WTC11 (cell line): ENCODE measurements around the gene FLT1. TPM values are rescaled to one million over a fixed set of nuclear protein-coding genes. Genes with fewer than 3 reads are reported as not detected.

Experiments used
- ATAC-seq: fragments of 200-7000 bp; cut with Tn5 transposase; 2 replicates; pipeline ENCODE4 v1.10.0; 2021; ENCODE audit warnings: mild to moderate bottlenecking, moderate library complexity
- CTCF ChIA-PET: fragments of 300-600 bp; sonication (Branson Sonifier 250); formaldehyde crosslinking; loops from one replicate; lab custom pipeline; 2021; ENCODE audit warnings: antibody characterized with exemption; lab: Charles Lee
- POLR2A ChIA-PET: fragments of 350-600 bp; sonication (Branson Sonifier 250); formaldehyde crosslinking; loops from one replicate; lab custom pipeline; 2021; ENCODE audit warnings: antibody characterized with exemption; lab: Charles Lee
- DNase-seq: peaks from one replicate; pipeline ENCODE4 v3.0.0; 2021; ENCODE audit warnings: low spot score
- H3K27ac Mint-ChIP-seq: 2 replicates; pipeline ENCODE4 v1.8.0; 2021; ENCODE audit warnings: mixed read lengths
- H3K27me3 Mint-ChIP-seq: 2 replicates; pipeline ENCODE4 v1.8.0; 2021; ENCODE audit warnings: low read depth, mild to moderate bottlenecking, moderate library complexity, mixed read lengths
- H3K36me3 Mint-ChIP-seq: 2 replicates; pipeline ENCODE4 v1.8.0; 2021; ENCODE audit warnings: mixed read lengths
- H3K4me1 Mint-ChIP-seq: 2 replicates; pipeline ENCODE4 v1.8.0; 2022; ENCODE audit warnings: mixed read lengths
- H3K4me3 Mint-ChIP-seq: 2 replicates; pipeline ENCODE4 v1.8.0; 2021; ENCODE audit warnings: mild to moderate bottlenecking, moderate library complexity, mixed read lengths
- H3K9me3 Mint-ChIP-seq: 2 replicates; pipeline ENCODE4 v1.8.0; 2021; ENCODE audit warnings: mixed read lengths
- CBFB ChIP-seq: sonication (generic); formaldehyde crosslinking; IDR thresholded peaks from 2 replicates; pipeline ENCODE4 v1.8.1; 2022; ENCODE audit warnings: mild to moderate bottlenecking, low read depth, missing genetic modification reagents
- CTCF ChIP-seq: fragments of 200-600 bp; IDR thresholded peaks from 2 replicates; pipeline ENCODE4 v1.8.0; 2022; ENCODE audit warnings: antibody characterized with exemption
- E2F4 ChIP-seq: sonication (generic); formaldehyde crosslinking; IDR thresholded peaks from 2 replicates; pipeline ENCODE4 v1.8.1; 2022; ENCODE audit warnings: low read depth, mild to moderate bottlenecking, moderate library complexity, missing genetic modification reagents, borderline replicate concordance
- JAZF1 ChIP-seq: fragments of 250-450 bp; sonication (Bioruptor Pico); IDR thresholded peaks from 2 replicates; pipeline ENCODE4 v1.9.0; 2021; ENCODE audit warnings: moderate library complexity, mild to moderate bottlenecking, inconsistent platforms
- KAT7 ChIP-seq: sonication (generic); formaldehyde crosslinking; IDR thresholded peaks from 2 replicates; pipeline ENCODE4 v1.8.1; 2023; ENCODE audit warnings: missing genetic modification reagents, mild to moderate bottlenecking, borderline replicate concordance
- MLX ChIP-seq: sonication (generic); formaldehyde crosslinking; IDR thresholded peaks from 2 replicates; pipeline ENCODE4 v1.8.1; 2023; ENCODE audit warnings: mild to moderate bottlenecking, missing genetic modification reagents, moderate library complexity
- MXD4 ChIP-seq: fragments of 250-450 bp; sonication (Bioruptor Pico); IDR thresholded peaks from 2 replicates; pipeline ENCODE4 v1.8.0; 2021; ENCODE audit warnings: mild to moderate bottlenecking, moderate library complexity, borderline replicate concordance
- NFATC4 ChIP-seq: fragments of 250-450 bp; sonication (Bioruptor Pico); IDR thresholded peaks from 2 replicates; pipeline ENCODE4 v1.9.0; 2021; ENCODE audit warnings: mild to moderate bottlenecking
- SMAD3 ChIP-seq: sonication (generic); formaldehyde crosslinking; IDR thresholded peaks from 2 replicates; pipeline ENCODE4 v1.8.0; 2022; ENCODE audit warnings: missing genetic modification reagents, mild to moderate bottlenecking, borderline replicate concordance
- SP1 ChIP-seq: sonication (generic); formaldehyde crosslinking; conservative IDR thresholded peaks from 2 replicates; pipeline ENCODE4 v1.8.1; 2022; ENCODE audit warnings: missing genetic modification reagents
- TEAD4 ChIP-seq: sonication (generic); formaldehyde crosslinking; IDR thresholded peaks from 2 replicates; pipeline ENCODE4 v1.8.0; 2022; ENCODE audit warnings: mild to moderate bottlenecking, missing genetic modification reagents
- ZBTB43 ChIP-seq: sonication (generic); formaldehyde crosslinking; IDR thresholded peaks from 2 replicates; pipeline ENCODE4 v1.8.1; 2023; ENCODE audit warnings: mild to moderate bottlenecking, missing genetic modification reagents
- ZNF396 ChIP-seq: fragments of 250-450 bp; sonication (Bioruptor Pico); IDR thresholded peaks from 2 replicates; pipeline ENCODE4 v1.8.0; 2021; ENCODE audit warnings: mild to moderate bottlenecking, moderate library complexity, borderline replicate concordance
- total RNA-seq: library from RNA; stranded (reverse); gene quantifications from 3 replicates; pipeline ENCODE4 v1.2.3, GENCODE V29; 2021
- TF ChIP-seq, protein P1 (sequence below): fragments of 250-450 bp; sonication (Bioruptor Pico); IDR thresholded peaks from 2 replicates; pipeline ENCODE4 v1.8.0; 2021; ENCODE audit warnings: mild to moderate bottlenecking
- TF ChIP-seq, protein P2 (sequence below): fragments of 250-450 bp; sonication (Bioruptor Pico); IDR thresholded peaks from 2 replicates; pipeline ENCODE4 v1.9.0; 2021; ENCODE audit warnings: mild to moderate bottlenecking
- TF ChIP-seq, protein P3 (sequence below): sonication (generic); formaldehyde crosslinking; IDR thresholded peaks from 2 replicates; pipeline ENCODE4 v1.8.0; 2023; ENCODE audit warnings: missing genetic modification reagents
- TF ChIP-seq, protein P4 (sequence below): sonication (generic); formaldehyde crosslinking; IDR thresholded peaks from 2 replicates; pipeline ENCODE4 v1.8.0; 2022; ENCODE audit warnings: mild to moderate bottlenecking, missing genetic modification reagents

Gene FLT1
- total RNA-seq, 1 experiment from 2014 or later = 66.3 TPM

- TF ChIP-seq SP1 (no peak), CTCF (no peak), SMAD3 (CRISPR knock-in tag) (no peak), MXD4 (CRISPR knock-in tag) (no peak), ZBTB43 (CRISPR knock-in tag) (no peak), MLX (CRISPR knock-in tag) (no peak), ZNF396 (CRISPR knock-in tag) (no peak), TEAD4 (CRISPR knock-in tag) (no peak), CBFB (CRISPR knock-in tag) (no peak), KAT7 (no peak), E2F4 (CRISPR knock-in tag) (no peak), JAZF1 (CRISPR knock-in tag) (no peak), NFATC4 (CRISPR knock-in tag) (no peak)
- TF ChIP-seq, protein P1, sequence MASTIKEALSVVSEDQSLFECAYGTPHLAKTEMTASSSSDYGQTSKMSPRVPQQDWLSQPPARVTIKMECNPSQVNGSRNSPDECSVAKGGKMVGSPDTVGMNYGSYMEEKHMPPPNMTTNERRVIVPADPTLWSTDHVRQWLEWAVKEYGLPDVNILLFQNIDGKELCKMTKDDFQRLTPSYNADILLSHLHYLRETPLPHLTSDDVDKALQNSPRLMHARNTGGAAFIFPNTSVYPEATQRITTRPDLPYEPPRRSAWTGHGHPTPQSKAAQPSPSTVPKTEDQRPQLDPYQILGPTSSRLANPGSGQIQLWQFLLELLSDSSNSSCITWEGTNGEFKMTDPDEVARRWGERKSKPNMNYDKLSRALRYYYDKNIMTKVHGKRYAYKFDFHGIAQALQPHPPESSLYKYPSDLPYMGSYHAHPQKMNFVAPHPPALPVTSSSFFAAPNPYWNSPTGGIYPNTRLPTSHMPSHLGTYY = no peak
- TF ChIP-seq, protein P2, sequence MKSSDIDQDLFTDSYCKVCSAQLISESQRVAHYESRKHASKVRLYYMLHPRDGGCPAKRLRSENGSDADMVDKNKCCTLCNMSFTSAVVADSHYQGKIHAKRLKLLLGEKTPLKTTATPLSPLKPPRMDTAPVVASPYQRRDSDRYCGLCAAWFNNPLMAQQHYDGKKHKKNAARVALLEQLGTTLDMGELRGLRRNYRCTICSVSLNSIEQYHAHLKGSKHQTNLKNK (CRISPR knock-in tag) = no peak
- TF ChIP-seq, protein P3, sequence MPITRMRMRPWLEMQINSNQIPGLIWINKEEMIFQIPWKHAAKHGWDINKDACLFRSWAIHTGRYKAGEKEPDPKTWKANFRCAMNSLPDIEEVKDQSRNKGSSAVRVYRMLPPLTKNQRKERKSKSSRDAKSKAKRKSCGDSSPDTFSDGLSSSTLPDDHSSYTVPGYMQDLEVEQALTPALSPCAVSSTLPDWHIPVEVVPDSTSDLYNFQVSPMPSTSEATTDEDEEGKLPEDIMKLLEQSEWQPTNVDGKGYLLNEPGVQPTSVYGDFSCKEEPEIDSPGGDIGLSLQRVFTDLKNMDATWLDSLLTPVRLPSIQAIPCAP = no peak
- TF ChIP-seq, protein P4, sequence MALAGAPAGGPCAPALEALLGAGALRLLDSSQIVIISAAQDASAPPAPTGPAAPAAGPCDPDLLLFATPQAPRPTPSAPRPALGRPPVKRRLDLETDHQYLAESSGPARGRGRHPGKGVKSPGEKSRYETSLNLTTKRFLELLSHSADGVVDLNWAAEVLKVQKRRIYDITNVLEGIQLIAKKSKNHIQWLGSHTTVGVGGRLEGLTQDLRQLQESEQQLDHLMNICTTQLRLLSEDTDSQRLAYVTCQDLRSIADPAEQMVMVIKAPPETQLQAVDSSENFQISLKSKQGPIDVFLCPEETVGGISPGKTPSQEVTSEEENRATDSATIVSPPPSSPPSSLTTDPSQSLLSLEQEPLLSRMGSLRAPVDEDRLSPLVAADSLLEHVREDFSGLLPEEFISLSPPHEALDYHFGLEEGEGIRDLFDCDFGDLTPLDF = no peak
- Mint-ChIP-seq H3K27me3 (no peaks in the 10 kb centered on the region), H3K36me3 (peaks cover 27% of the 10 kb centered on the region), H3K4me1 (peaks cover 89% of the 10 kb centered on the region), H3K27ac (peak overlapping the region; percentile 50; the same call in 1 of the 2 replicates), H3K4me3 (no peak overlapping the region), H3K9me3 (no peaks in the 10 kb centered on the region)
- DNase-seq = no peak
- ChIA-PET CTCF (no interaction called here), POLR2A (interaction anchor here (0.6 kb wide), 1 partner anchor 118 kb away, joined by 10 read pairs; no protein-coding TSS in a partner anchor)
- no peak for ATAC-seq
Observed at GRCh38 chr13:28485996-28486543, 8.9 kb downstream of the FLT1 start.
